Measurements from ENCODE around the gene SLC4A7. TPM values are rescaled to one million over a fixed set of nuclear protein-coding genes. Genes with fewer than 3 reads are reported as not detected.

SLC4A7 gene
- polyA plus RNA-seq, 1 donor from 2014 or later, result 10.6 TPM

GRCh38 chr3:27504749-27505148, 20.6 kb upstream of the SLC4A7 start:
- Mint-ChIP-seq H3K4me3 (no peak overlapping the region), H3K27ac (no peak overlapping the region), H3K36me3 (no peaks in the 10 kb centered on the region), H3K9me3 (no peaks in the 10 kb centered on the region), H3K27me3 (no peaks in the 10 kb centered on the region), H3K4me1 (peaks cover 2 to 8% (median 3%) of the 10 kb centered on the region in 3 donors)

DNA sequence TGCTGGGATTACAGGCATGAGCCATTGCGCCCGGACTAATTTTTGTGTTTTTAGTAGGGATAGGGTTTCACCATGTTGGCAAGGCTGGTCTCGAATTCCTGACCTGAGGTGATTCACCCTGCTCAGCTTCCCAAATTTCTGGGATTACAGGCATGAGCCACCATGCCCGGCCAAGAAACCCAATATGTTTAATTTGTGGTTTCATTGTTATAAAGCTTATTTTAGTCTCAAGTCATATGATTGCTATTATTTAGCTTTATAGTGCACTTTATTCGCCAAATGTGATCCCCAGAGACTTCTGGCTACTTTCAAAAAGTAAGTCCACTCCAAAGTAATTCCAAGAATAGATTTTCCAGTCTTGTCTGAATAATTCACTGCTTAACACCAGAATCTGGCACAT, 19.3 kb upstream of the SLC4A7 start:
- H3K27me3 Mint-ChIP-seq, result no peaks in the 10 kb centered on the region
- peaks cover 0 to 3% (median 0%) of the 10 kb centered on the region in 3 donors for H3K4me1 Mint-ChIP-seq
- no peaks in the 10 kb centered on the region for H3K36me3 Mint-ChIP-seq
- H3K4me3 Mint-ChIP-seq, result no peak overlapping the region
- H3K27ac Mint-ChIP-seq, result no peak overlapping the region
- no peaks in the 10 kb centered on the region for H3K9me3 Mint-ChIP-seq

- Mint-ChIP-seq H3K4me1 (no peaks in the 10 kb centered on the region), H3K36me3 (no peaks in the 10 kb centered on the region), H3K27me3 (no peaks in the 10 kb centered on the region), H3K9me3 (no peaks in the 10 kb centered on the region), H3K27ac (no peak overlapping the region), H3K4me3 (peak overlapping the region in 1 of 4 donors; percentile 15)
Measured at GRCh38 chr3:27501759-27502158, 17.6 kb upstream of the SLC4A7 start.

DNA sequence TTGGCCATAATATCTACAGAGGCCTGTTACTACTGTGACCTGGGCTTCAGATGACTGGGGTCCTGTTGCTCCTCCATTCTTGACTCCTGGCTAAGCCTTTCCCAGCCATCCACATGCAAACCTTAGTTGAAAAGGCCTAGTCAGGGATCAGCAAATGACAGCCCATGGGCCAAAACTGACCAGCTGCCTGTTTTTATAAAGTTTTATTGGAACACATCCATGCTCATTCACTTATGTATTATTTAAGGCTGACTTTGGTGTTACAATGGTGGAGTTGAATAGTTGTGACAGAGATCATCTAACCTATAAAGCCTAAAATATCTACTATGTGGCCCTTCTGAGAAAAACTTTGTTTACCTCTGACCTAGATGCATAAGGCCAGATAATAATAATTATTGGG, 16.8 kb upstream of the SLC4A7 start:
- Mint-ChIP-seq H3K4me3 (no peak overlapping the region), H3K36me3 (no peaks in the 10 kb centered on the region), H3K9me3 (no peaks in the 10 kb centered on the region), H3K4me1 (no peaks in the 10 kb centered on the region), H3K27me3 (no peaks in the 10 kb centered on the region), H3K27ac (no peak overlapping the region)

DNA sequence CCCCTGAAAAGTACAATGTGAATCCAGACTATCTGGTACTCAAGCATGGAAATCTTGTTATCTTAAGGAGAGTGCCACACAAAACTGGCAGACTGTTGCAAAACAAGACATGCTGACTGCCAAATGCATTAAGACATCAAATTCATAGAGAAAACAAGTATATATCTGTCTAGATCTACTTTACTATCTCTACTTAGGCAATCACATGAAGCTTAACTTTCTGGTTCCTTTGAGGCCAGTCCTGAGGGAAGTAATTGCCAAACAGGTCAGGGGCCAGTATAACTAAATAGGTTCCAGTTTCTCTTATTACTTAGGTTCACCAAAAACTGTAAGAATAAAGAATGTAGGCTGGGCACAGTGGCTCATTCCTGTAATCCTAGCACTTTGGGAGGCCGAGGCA, 15.9 kb upstream of the SLC4A7 start:
- no peak overlapping the region for H3K27ac Mint-ChIP-seq
- no peaks in the 10 kb centered on the region for H3K9me3 Mint-ChIP-seq
- H3K27me3 Mint-ChIP-seq, result no peaks in the 10 kb centered on the region
- no peaks in the 10 kb centered on the region for H3K36me3 Mint-ChIP-seq
- no peaks in the 10 kb centered on the region for H3K4me1 Mint-ChIP-seq
- H3K4me3 Mint-ChIP-seq, result no peak overlapping the region

GRCh38 chr3:27494784-27495183, 10.6 kb upstream of the SLC4A7 start:
- Mint-ChIP-seq H3K4me3 (no peak overlapping the region), H3K36me3 (no peaks in the 10 kb centered on the region), H3K27me3 (no peaks in the 10 kb centered on the region), H3K27ac (no peak overlapping the region), H3K4me1 (peaks cover 0 to 4% (median 0%) of the 10 kb centered on the region in 3 donors), H3K9me3 (no peaks in the 10 kb centered on the region)

GRCh38 chr3:27488821-27489220, 4.6 kb upstream of the SLC4A7 start:
- Mint-ChIP-seq H3K27me3 (no peaks in the 10 kb centered on the region), H3K9me3 (no peaks in the 10 kb centered on the region), H3K27ac (no peak overlapping the region), H3K36me3 (no peaks in the 10 kb centered on the region), H3K4me3 (no peak overlapping the region), H3K4me1 (peaks cover 2 to 3% (median 3%) of the 10 kb centered on the region in 3 donors)

- Mint-ChIP-seq H3K4me3 (no peak overlapping the region), H3K4me1 (peaks cover 7 to 8% (median 7%) of the 10 kb centered on the region in 3 donors), H3K27me3 (no peaks in the 10 kb centered on the region), H3K27ac (no peak overlapping the region), H3K36me3 (no peaks in the 10 kb centered on the region), H3K9me3 (peaks cover 0 to 2% (median 0%) of the 10 kb centered on the region in 3 donors)
Measured at GRCh38 chr3:27487383-27487782, 3.2 kb upstream of the SLC4A7 start.

DNA sequence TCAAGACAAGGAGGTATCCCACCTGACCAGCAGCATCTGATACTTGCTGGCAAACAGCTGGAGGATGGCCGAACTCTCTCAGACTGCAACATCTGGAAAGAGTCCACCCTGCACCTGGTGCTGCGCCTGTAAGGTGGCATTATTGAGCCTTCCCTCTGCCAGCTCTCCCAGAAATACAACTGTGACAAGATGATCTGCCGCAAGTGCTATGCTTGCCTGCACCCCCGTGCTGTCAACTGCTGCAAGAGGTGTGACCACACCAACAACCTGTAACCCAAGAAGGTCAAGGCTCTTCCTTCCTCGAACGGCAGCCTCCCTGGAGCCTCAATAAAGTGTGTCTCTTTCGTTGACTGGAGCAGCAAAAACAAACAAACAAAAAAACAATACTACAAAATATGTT, 2.2 kb upstream of the SLC4A7 start:
- Mint-ChIP-seq H3K9me3 (peaks cover 0 to 2% (median 0%) of the 10 kb centered on the region in 3 donors), H3K27me3 (no peaks in the 10 kb centered on the region), H3K36me3 (no peaks in the 10 kb centered on the region), H3K27ac (peak overlapping the region in 2 of 3 donors; percentile 69 to 87), H3K4me3 (peak overlapping the region; percentile 21 to 70 (median 52)), H3K4me1 (peaks cover 11 to 15% (median 14%) of the 10 kb centered on the region in 3 donors)

DNA sequence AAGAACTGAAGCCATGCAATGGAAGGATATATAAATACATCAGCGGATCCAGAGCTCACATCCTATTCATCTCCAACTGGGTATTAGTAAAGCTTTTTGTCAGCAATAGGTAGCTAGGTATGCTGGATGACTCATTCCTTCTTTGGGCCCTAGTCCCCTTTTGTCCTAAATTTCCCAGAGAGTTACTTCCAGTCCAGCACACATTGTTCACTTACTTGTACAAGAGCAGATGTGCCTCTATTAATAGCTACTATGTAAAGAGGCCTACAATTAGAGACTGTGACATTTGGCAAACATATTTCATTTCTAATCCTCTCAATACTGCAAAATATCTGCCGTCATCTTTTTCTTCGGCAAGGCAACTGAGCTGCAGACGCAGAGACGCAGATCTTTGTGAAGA, 1.7 kb upstream of the SLC4A7 start:
- H3K36me3 Mint-ChIP-seq, result no peaks in the 10 kb centered on the region
- H3K27me3 Mint-ChIP-seq, result no peaks in the 10 kb centered on the region
- peaks cover 16 to 20% (median 19%) of the 10 kb centered on the region in 3 donors for H3K4me1 Mint-ChIP-seq
- H3K9me3 Mint-ChIP-seq, result peaks cover 0 to 2% (median 0%) of the 10 kb centered on the region in 3 donors
- H3K4me3 Mint-ChIP-seq, result peak overlapping the region in 3 of 4 donors; percentile 37 to 56 (median 48)
- peak overlapping the region in 1 of 3 donors; percentile 69 for H3K27ac Mint-ChIP-seq

- Mint-ChIP-seq H3K4me1 (peaks cover 34 to 42% (median 40%) of the 10 kb centered on the region in 3 donors), H3K27me3 (no peaks in the 10 kb centered on the region), H3K27ac (peak overlapping the region; percentile 94 to 96 (median 96))
Measured at GRCh38 chr3:27483117-27484014, 818 bp downstream of the SLC4A7 start.

GRCh38 chr3:27479806-27480543, 4.2 kb downstream of the SLC4A7 start:
- Mint-ChIP-seq H3K4me3 (peak overlapping the region; percentile 64 to 98 (median 86)), H3K36me3 (peaks cover 5% of the 10 kb centered on the region), H3K4me1 (peaks cover 48 to 57% (median 49%) of the 10 kb centered on the region in 3 donors), H3K9me3 (peaks cover 3 to 4% (median 4%) of the 10 kb centered on the region in 3 donors), H3K27ac (peak overlapping the region; percentile 54 to 85 (median 82)), H3K27me3 (no peaks in the 10 kb centered on the region)

More at GRCh38 chr3:27483117-27484014, 818 bp downstream of the SLC4A7 start:
- H3K4me3 Mint-ChIP-seq, result peak overlapping the region; percentile 98 to 100 (median 98)
- H3K36me3 Mint-ChIP-seq, result no peaks in the 10 kb centered on the region
- peaks cover 0 to 2% (median 0%) of the 10 kb centered on the region in 3 donors for H3K9me3 Mint-ChIP-seq

DNA sequence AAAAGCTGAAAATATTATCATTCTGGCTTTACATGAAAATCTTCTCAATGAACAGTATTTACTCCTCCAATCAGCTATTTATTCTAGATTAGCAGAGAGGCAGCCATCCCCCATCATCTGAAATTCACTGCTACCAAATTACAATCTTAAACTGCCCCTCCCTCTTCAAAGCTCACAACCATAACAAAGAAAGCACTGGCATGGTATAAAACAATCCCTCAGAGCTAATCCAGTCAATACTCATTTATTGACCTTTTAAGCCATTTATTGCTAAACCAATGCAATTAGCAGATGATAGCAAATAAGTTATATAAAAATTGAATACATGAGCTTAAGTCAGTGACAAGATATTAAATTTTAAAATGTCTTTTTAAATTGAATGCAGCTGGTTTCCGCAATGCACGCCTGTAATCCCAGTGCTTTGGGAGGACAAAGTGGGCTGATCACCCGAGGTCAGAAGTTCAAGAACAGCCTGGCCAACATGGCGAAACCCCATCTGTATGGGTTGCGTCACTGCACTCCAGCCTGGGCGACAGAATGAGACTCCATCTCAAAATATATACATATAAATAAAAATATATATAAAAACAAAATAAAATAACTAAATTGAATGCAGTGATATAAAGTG, 12.1 kb downstream of the SLC4A7 start:
- Mint-ChIP-seq H3K4me3 (no peak overlapping the region), H3K36me3 (peaks cover 2% of the 10 kb centered on the region), H3K4me1 (peaks cover 24 to 34% (median 30%) of the 10 kb centered on the region in 3 donors), H3K27me3 (no peaks in the 10 kb centered on the region), H3K27ac (peak overlapping the region in 2 of 3 donors; percentile 51 to 87), H3K9me3 (peaks cover 1 to 4% (median 4%) of the 10 kb centered on the region in 3 donors)

- Mint-ChIP-seq H3K36me3 (no peaks in the 10 kb centered on the region), H3K27me3 (no peaks in the 10 kb centered on the region), H3K4me3 (no peak overlapping the region), H3K27ac (no peak overlapping the region), H3K9me3 (no peaks in the 10 kb centered on the region), H3K4me1 (peaks cover 7 to 20% (median 16%) of the 10 kb centered on the region in 3 donors)
Measured at GRCh38 chr3:27468283-27468886, 15.8 kb downstream of the SLC4A7 start.

Data from IgD-negative memory B cell (primary cell).